CD14-positive monocyte (primary cell): ENCODE data around the gene ANO9. TPM values are rescaled to one million over a fixed set of nuclear protein-coding genes. Genes with fewer than 3 reads are reported as not detected.

ENCODE experiments used
- DNase-seq, 3 donors: peaks; one replicate each; pipeline ENCODE4 v3.0.0-alpha.2; 2011 to 2022
- H2AFZ ChIP-seq: 2 replicates; pipeline ENCODE4 v1.6.0; 2012; ENCODE audit warnings: mild to moderate bottlenecking, low read depth, low read length, inconsistent platforms; ENCODE audit not compliant: insufficient read depth, poor library complexity, severe bottlenecking
- H3K27ac ChIP-seq, 2 donors: 1 replicate in 1 of 2; 2 replicates in 1 of 2; pipeline ENCODE4 v1.5.1; 2012 to 2013; ENCODE audit warnings: low read length in 2 of 2, control low read depth in 1 of 2, inconsistent platforms in 1 of 2, low read depth in 1 of 2, mild to moderate bottlenecking in 1 of 2
- H3K27me3 ChIP-seq, 2 donors: one replicate each; pipeline versions ENCODE4 v1.6.0 to v1.6.1; 2011 to 2013; ENCODE audit warnings: low read length in 2 of 2; ENCODE audit not compliant: control insufficient read depth in 2 of 2, insufficient read depth in 2 of 2
- H3K36me3 ChIP-seq, 2 donors: replicated peaks in 1 of 2; 1 replicate in 1 of 2; 2 replicates in 1 of 2; pipeline versions ENCODE4 v1.5.1 to v1.6.1; 2012 to 2013; ENCODE audit warnings: low read length in 2 of 2, control low read depth in 1 of 2, inconsistent platforms in 1 of 2, mild to moderate bottlenecking in 1 of 2; ENCODE audit not compliant: insufficient read depth in 2 of 2, control insufficient read depth in 1 of 2
- H3K4me1 ChIP-seq, 2 donors: 1 replicate in 1 of 2; 2 replicates in 1 of 2; pipeline versions ENCODE4 v1.5.1 to v1.6.1; 2012 to 2013; ENCODE audit warnings: low read length in 2 of 2, control low read depth in 1 of 2, inconsistent platforms in 1 of 2, mild to moderate bottlenecking in 1 of 2, moderate library complexity in 1 of 2; ENCODE audit not compliant: insufficient read depth in 2 of 2, control insufficient read depth in 1 of 2
- H3K4me2 ChIP-seq: replicated peaks from 2 replicates; pipeline ENCODE3; 2012; ENCODE audit warnings: low read length, moderate library complexity, mild to moderate bottlenecking; ENCODE audit not compliant: poor library complexity, severe bottlenecking; ENCODE audit errors: extremely low read depth
- H3K4me3 ChIP-seq, 3 experiments: fragments of 200-600 bp in 1 of 3; sonication (generic) in 1 of 3; replicated peaks in 1 of 3; 1 replicate in 2 of 3; 2 replicates in 1 of 3; pipeline ENCODE4 v1.5.1; 2011 to 2013; ENCODE audit warnings: low read length in 3 of 3, mild to moderate bottlenecking in 3 of 3, control low read depth in 2 of 3, low read depth in 2 of 3, inconsistent platforms in 1 of 3, moderate library complexity in 1 of 3
- H3K79me2 ChIP-seq: 2 replicates; pipeline ENCODE4 v1.6.0; 2012; ENCODE audit warnings: mild to moderate bottlenecking, control low read depth, inconsistent platforms, low read length, moderate library complexity; ENCODE audit not compliant: insufficient read depth
- H3K9ac ChIP-seq: 2 replicates; pipeline ENCODE4 v1.6.0; 2017; ENCODE audit warnings: low read length, mild to moderate bottlenecking; ENCODE audit not compliant: insufficient read depth, poor library complexity, severe bottlenecking
- H3K9me3 ChIP-seq, 2 donors: replicated peaks in 1 of 2; 1 replicate in 1 of 2; 2 replicates in 1 of 2; pipeline versions ENCODE4 v1.5.1 to v1.6.1; 2012 to 2013; ENCODE audit warnings: low read length in 2 of 2, control low read depth in 1 of 2; ENCODE audit not compliant: control insufficient read depth in 1 of 2, insufficient read depth in 1 of 2
- H4K20me1 ChIP-seq: 2 replicates; pipeline ENCODE4 v1.6.0; 2012; ENCODE audit warnings: mild to moderate bottlenecking, low read length, control low read depth, moderate library complexity; ENCODE audit not compliant: insufficient read depth
- H3K27ac Mint-ChIP-seq, 7 donors: one replicate each; pipeline ENCODE4 v1.8.0; 2020; ENCODE audit warnings: mild to moderate bottlenecking in 7 of 7, mixed read lengths in 7 of 7, moderate library complexity in 6 of 7, inconsistent platforms in 2 of 7
- H3K27me3 Mint-ChIP-seq, 3 donors: one replicate each; pipeline ENCODE4 v1.8.0; 2021 to 2022; ENCODE audit warnings: low read depth in 3 of 3, mild to moderate bottlenecking in 3 of 3, mixed read lengths in 3 of 3, moderate library complexity in 3 of 3, inconsistent platforms in 1 of 3
- H3K36me3 Mint-ChIP-seq, 2 donors: one replicate each; pipeline ENCODE4 v1.8.0; 2020; ENCODE audit warnings: mixed read lengths in 2 of 2, inconsistent platforms in 1 of 2, mild to moderate bottlenecking in 1 of 2
- H3K4me1 Mint-ChIP-seq: one replicate; pipeline ENCODE4 v1.8.0; 2020; ENCODE audit warnings: mild to moderate bottlenecking, mixed read lengths
- H3K4me3 Mint-ChIP-seq, 2 donors: one replicate each; pipeline ENCODE4 v1.8.0; 2020; ENCODE audit warnings: mild to moderate bottlenecking in 2 of 2, mixed read lengths in 2 of 2, moderate library complexity in 1 of 2
- H3K9me3 Mint-ChIP-seq, 7 donors: one replicate each; pipeline ENCODE4 v1.8.0; 2020 to 2022; ENCODE audit warnings: mixed read lengths in 7 of 7, mild to moderate bottlenecking in 6 of 7, moderate library complexity in 6 of 7, inconsistent platforms in 2 of 7
- CTCF ChIP-seq: fragments of 200-600 bp; IDR thresholded peaks from one replicate; pipeline ENCODE4 v1.8.0; 2022; ENCODE audit warnings: antibody characterized with exemption, mild to moderate bottlenecking
- WGBS: methylation state at CpG from one replicate; pipeline ENCODE4 v1.1.5; 2013; ENCODE audit warnings: missing lambda C conversion rate; ENCODE audit not compliant: insufficient coverage; 5-methylcytosine and 5-hydroxymethylcytosine counted together
- intact Hi-C, 2 donors: fragments of 100-400 bp; cut with micrococcal nuclease; formaldehyde crosslinking; loops; one replicate each; pipeline versions ENCODE4 v1.15.0 to v1.15.1; 2023
- polyA plus RNA-seq, 3 donors: library from polyadenylated mRNA; depleted of rRNA in 1 of 3; unstranded in 2 of 3; stranded (reverse) in 1 of 3; fragments of 300-500 nt in 2 of 3; fragments of >200 nt in 1 of 3; fragmentation: Illumina TruSeq in 2 of 3; gene quantifications; 1 replicate in 2 of 3; 2 replicates in 1 of 3; pipeline ENCODE4 v1.2.3, GENCODE V29; 2012 to 2021

The ANO9 gene
- polyA plus RNA-seq, 3 donors = 0.18 to 0.24 TPM; not detected in 1

GRCh38 chr11:379205-380094 is 62.4 kb downstream of the ANO9 start:
- Histone ChIP-seq H3K27me3 (peaks cover 0 to 9% of the 10 kb centered on the region in 2 donors), H3K4me1 (no peaks in the 10 kb centered on the region), H3K9ac (no peak overlapping the region), H3K79me2 (no peaks in the 10 kb centered on the region), H2AFZ (no peak overlapping the region), H3K27ac (no peak overlapping the region), H3K9me3 (peaks cover 0 to 24% of the 10 kb centered on the region in 2 donors), H4K20me1 (no peaks in the 10 kb centered on the region), H3K36me3 (no peaks in the 10 kb centered on the region), H3K4me2 (no peak overlapping the region), H3K4me3 (no peak overlapping the region)
- no peak for TF ChIP-seq CTCF
- Mint-ChIP-seq H3K4me1 (no peaks in the 10 kb centered on the region), H3K9me3 (peaks cover 6 to 22% (median 8%) of the 10 kb centered on the region in 7 donors), H3K27me3 (peaks cover 11 to 15% (median 13%) of the 10 kb centered on the region in 3 donors), H3K36me3 (no peaks in the 10 kb centered on the region), H3K27ac (no peak overlapping the region), H3K4me3 (no peak overlapping the region)
- intact Hi-C loops = no loop called here
- DNase-seq = no peak
- WGBS = 95% methylated on average over 82 of the region's 87 CpGs

- no peak for TF ChIP-seq CTCF
- no peak overlapping the region for H3K27ac ChIP-seq
- 94% methylated on average over 9 of the region's 11 CpGs for WGBS
- Mint-ChIP-seq H3K4me3 (no peak overlapping the region), H3K9me3 (peaks cover 8 to 25% (median 9%) of the 10 kb centered on the region in 7 donors), H3K36me3 (no peaks in the 10 kb centered on the region), H3K4me1 (no peaks in the 10 kb centered on the region), H3K27me3 (peaks cover 9 to 16% (median 13%) of the 10 kb centered on the region in 3 donors), H3K27ac (no peak overlapping the region)
- H3K27me3 ChIP-seq = peaks cover 0 to 9% of the 10 kb centered on the region in 2 donors
- no peak overlapping the region for H3K4me2 ChIP-seq
- H3K9me3 ChIP-seq = peaks cover 0 to 24% of the 10 kb centered on the region in 2 donors
- H3K36me3 ChIP-seq = no peaks in the 10 kb centered on the region
- H3K79me2 ChIP-seq = no peaks in the 10 kb centered on the region
- H2AFZ ChIP-seq = no peak overlapping the region
- no peak overlapping the region for H3K4me3 ChIP-seq
- H3K9ac ChIP-seq = no peak overlapping the region
- intact Hi-C loops = no loop called here
- H3K4me1 ChIP-seq = no peaks in the 10 kb centered on the region
- no peak for DNase-seq
- no peaks in the 10 kb centered on the region for H4K20me1 ChIP-seq
Observed at GRCh38 chr11:377883-378500, 63.8 kb downstream of the ANO9 start.
